ENCODE measurements around the gene NAA60. TPM values are rescaled to one million over a fixed set of nuclear protein-coding genes. Genes with fewer than 3 reads are reported as not detected.

The NAA60 gene
- total and polyA plus RNA-seq, 4 donors: 16.6 to 57.7 (median 48.5) TPM

GRCh38 chr16:3400779-3401688 is 42.4 kb upstream of the NAA60 start, which contains the start of the genes ZNF174 and ZSCAN32:
Gene ZNF174, plus strand, starts transcription at chr16:3401215. Its CDS starts 790 bp downstream, at chr16:3402005.
Gene ZSCAN32, minus strand, starts transcription at chr16:3401004. Its CDS starts 3,447 bp downstream, at chr16:3397557.
- no peaks in the 10 kb centered on the region for H3K27me3 ChIP-seq (ENCODE audit: control insufficient read depth in 3 of 3, insufficient read depth in 3 of 3, low read length in 2 of 3)
- DNase-seq (peak; percentile 99 to 100 (median 100)), ATAC-seq (ENCODE audit: insufficient read depth, low FRiP score) (peak; percentile 99)
- peaks cover 0 to 13% (median 6%) of the 10 kb centered on the region in 5 donors for H3K4me1 ChIP-seq (ENCODE audit: control insufficient read depth in 5 of 5, insufficient read depth in 5 of 5, low read length in 5 of 5)
- H3K9ac ChIP-seq (ENCODE audit: insufficient read depth in 1 of 2, low read length in 2 of 2): peak within 1 kb of the TSS; percentile 68 to 88
- WGBS, 2 donors: 0 to 1% methylated on average over 82 to 95 of the region's 95 CpGs
- peaks cover 20 to 53% (median 38%) of the 10 kb centered on the region in 4 donors for H3K36me3 ChIP-seq (ENCODE audit: control insufficient read depth in 4 of 4, insufficient read depth in 4 of 4, low read length in 4 of 4)
- H3K27ac ChIP-seq (ENCODE audit: low read depth in 1 of 2, low read length in 1 of 2): peak within 1 kb of the TSS; percentile 84 to 95
- peak within 1 kb of the TSS; percentile 96 for H3K4me3 ChIP-seq
- TF ChIP-seq, protein P1, sequence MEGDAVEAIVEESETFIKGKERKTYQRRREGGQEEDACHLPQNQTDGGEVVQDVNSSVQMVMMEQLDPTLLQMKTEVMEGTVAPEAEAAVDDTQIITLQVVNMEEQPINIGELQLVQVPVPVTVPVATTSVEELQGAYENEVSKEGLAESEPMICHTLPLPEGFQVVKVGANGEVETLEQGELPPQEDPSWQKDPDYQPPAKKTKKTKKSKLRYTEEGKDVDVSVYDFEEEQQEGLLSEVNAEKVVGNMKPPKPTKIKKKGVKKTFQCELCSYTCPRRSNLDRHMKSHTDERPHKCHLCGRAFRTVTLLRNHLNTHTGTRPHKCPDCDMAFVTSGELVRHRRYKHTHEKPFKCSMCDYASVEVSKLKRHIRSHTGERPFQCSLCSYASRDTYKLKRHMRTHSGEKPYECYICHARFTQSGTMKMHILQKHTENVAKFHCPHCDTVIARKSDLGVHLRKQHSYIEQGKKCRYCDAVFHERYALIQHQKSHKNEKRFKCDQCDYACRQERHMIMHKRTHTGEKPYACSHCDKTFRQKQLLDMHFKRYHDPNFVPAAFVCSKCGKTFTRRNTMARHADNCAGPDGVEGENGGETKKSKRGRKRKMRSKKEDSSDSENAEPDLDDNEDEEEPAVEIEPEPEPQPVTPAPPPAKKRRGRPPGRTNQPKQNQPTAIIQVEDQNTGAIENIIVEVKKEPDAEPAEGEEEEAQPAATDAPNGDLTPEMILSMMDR (IDR thresholded peaks at IDR 0.05; ENCODE audit: control extremely low read depth, extremely low read depth): no peak
- H3K9me3 ChIP-seq (ENCODE audit: control insufficient read depth in 4 of 4, insufficient read depth in 3 of 4, low read length in 3 of 4): peaks cover 6 to 37% (median 22%) of the 10 kb centered on the region in 4 donors

- ATAC-seq (ENCODE audit: insufficient read depth, low FRiP score): no peak
- TF ChIP-seq, protein P1 (IDR thresholded peaks at IDR 0.05; ENCODE audit: control extremely low read depth, extremely low read depth): no peak
- DNase-seq: peak; percentile 20 to 30 (median 23)
- Histone ChIP-seq H3K4me3 (peak overlapping the region; percentile 78), H3K9me3 (ENCODE audit: control insufficient read depth in 4 of 4, insufficient read depth in 3 of 4, low read length in 3 of 4) (peaks cover 10 to 38% (median 20%) of the 10 kb centered on the region in 4 donors), H3K4me1 (ENCODE audit: control insufficient read depth in 5 of 5, insufficient read depth in 5 of 5, low read length in 5 of 5) (peaks cover 0 to 13% (median 6%) of the 10 kb centered on the region in 5 donors), H3K9ac (ENCODE audit: insufficient read depth in 1 of 2, low read length in 2 of 2) (peak overlapping the region; percentile 25 to 88), H3K27ac (ENCODE audit: low read depth in 1 of 2, low read length in 1 of 2) (peak overlapping the region; percentile 13 to 75), H3K27me3 (ENCODE audit: control insufficient read depth in 3 of 3, insufficient read depth in 3 of 3, low read length in 2 of 3) (no peaks in the 10 kb centered on the region), H3K36me3 (ENCODE audit: control insufficient read depth in 4 of 4, insufficient read depth in 4 of 4, low read length in 4 of 4) (peaks cover 14 to 50% (median 38%) of the 10 kb centered on the region in 4 donors)
- 35 to 43% methylated on average over 17 of the region's 17 CpGs for WGBS, 2 donors
Measured at GRCh38 chr16:3401719-3402397, 41.6 kb upstream of the NAA60 start.

GRCh38 chr16:3408561-3409197 is 34.8 kb upstream of the NAA60 start:
- ATAC-seq (ENCODE audit: insufficient read depth, low FRiP score) (no peak), DNase-seq (no peak)
- peaks cover 29 to 73% (median 43%) of the 10 kb centered on the region in 4 donors for H3K9me3 ChIP-seq (ENCODE audit: control insufficient read depth in 4 of 4, insufficient read depth in 3 of 4, low read length in 3 of 4)
- TF ChIP-seq, protein P1 (IDR thresholded peaks at IDR 0.05; ENCODE audit: control extremely low read depth, extremely low read depth): no peak
- H3K36me3 ChIP-seq (ENCODE audit: control insufficient read depth in 4 of 4, insufficient read depth in 4 of 4, low read length in 4 of 4): peaks cover 16 to 58% (median 45%) of the 10 kb centered on the region in 4 donors
- H3K27me3 ChIP-seq (ENCODE audit: control insufficient read depth in 3 of 3, insufficient read depth in 3 of 3, low read length in 2 of 3): no peaks in the 10 kb centered on the region
- 97% methylated on average over 12 of the region's 12 CpGs for WGBS, 2 donors
- no peak overlapping the region for H3K9ac ChIP-seq (ENCODE audit: insufficient read depth in 1 of 2, low read length in 2 of 2)
- no peak overlapping the region for H3K27ac ChIP-seq (ENCODE audit: low read depth in 1 of 2, low read length in 1 of 2)
- H3K4me3 ChIP-seq: no peak overlapping the region
- H3K4me1 ChIP-seq (ENCODE audit: control insufficient read depth in 5 of 5, insufficient read depth in 5 of 5, low read length in 5 of 5): no peaks in the 10 kb centered on the region

Measured in lung (tissue), 12 donors.